Activated T-cell treated with anti-CD3 and anti-CD28 coated beads for 48 hours (primary cell): Measurements from ENCODE around the gene DGKZ.

Experiments
- DNase-seq: peaks from one replicate; pipeline ENCODE4 v3.0.0-alpha.2; 2020; ENCODE audit warnings: low read depth

The DGKZ gene

DNA sequence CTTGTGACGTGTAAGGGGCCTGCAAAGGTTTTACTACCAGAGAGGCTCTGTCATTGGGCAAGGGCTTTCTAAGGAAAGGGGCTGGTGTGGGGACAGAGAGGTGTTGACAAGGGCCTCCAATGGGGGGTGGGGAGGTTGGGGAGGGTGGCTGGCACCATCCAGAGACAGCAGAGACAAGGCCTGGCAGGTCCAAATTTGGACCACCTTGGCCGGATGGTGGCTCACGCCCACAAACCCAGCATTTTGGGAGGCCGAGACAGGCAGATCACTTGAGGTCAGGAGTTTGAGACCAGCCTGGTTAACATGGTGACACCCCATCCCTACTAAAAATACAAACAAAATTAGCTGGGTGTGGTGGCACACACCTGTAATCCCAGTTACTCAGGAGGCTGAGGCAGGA, 46.5 kb downstream of the DGKZ start:
- DNase-seq: no peak

DNA sequence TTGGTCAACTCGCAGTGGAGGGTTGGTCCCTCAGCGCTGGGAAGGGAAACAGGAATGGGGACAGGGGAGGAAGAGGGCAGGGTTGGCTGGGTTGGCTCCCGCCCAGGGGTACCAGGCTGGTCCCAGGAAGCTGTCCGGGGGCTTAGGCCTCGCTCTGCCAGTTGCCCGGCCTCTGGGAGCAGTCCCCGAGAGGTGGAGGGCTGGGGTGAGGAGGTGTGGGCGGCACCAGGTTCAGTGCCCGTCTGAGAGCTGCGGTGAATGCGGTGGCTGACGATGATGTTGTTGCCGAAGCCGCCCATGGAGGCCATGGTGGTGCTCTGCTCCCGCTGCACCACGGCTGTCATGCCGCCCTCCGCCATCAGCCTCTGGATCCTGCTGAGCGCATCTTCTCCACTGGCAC, 50.3 kb downstream of the DGKZ start:
- no peak for DNase-seq

DNA sequence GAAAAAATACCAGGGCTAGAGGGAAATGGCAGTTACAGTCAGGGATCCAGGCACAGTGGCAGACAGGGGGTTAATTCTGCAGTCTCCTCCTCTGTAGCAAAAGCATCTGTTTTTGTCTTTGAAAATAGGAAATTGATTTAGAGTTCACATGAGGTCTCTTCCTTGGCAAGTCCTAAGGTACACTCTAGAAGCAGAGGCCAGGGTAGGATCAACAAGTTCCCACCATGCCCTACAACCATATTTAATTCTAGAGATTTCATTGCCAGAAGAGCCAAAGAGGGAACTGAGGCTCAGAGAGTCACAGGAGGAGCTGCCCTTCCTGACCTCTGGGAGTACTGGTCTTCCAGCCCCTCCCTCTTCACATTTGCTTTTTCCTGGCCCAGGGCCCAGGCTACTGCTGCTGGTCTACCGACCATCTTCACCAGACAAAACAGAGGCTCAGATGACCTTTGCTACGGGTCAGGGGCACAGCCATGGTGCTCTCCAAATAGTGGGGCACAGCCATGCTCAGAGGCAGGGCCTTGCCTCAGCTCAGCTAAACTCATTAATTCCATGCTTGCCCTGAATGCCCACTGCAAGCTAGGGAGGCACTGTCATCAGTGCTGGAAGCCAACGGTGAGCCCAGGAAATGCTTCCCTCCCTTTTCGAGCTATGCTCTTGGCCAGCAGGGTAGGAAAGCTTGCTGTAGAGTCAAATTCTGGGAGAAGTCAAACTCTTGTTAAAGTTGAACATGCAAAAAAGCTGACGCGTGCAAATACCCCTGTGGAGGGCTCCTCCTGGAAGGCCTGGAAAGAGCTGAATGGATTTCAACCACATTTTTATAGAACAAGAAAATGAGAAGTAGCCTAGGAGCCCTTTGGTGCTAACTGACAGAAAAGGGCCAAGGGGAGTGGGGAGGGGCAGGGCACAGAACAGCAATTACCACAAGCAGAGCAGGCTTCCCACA, 56.0 kb downstream of the DGKZ start:
- DNase-seq: no peak

DNA sequence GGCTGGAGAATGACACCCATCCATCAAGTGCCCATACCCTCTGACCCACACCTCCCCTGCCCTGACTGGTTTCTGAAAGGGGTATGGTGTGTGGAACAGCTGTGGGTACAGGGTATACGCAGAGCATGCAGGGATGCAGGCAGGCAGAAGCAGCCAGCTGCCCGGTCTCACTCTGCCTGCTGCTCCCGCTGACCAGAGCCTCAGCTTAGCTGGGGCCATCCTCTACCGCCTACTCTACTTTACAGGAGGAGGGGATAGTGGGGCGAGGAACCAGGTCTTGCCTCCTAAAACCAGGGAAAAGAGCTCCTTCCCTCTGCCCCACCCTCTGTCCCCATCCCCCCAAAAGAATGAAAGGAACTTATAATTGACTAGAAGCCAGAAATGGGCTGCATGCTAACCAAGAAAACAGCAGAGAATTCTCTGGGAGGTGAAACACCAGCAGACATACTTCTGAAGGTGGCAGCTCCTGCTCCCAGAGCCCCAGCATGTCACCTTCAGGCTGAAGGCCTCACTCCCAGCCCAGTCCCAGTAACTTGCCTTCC, 57.3 kb downstream of the DGKZ start:
- DNase-seq: no peak

DNA sequence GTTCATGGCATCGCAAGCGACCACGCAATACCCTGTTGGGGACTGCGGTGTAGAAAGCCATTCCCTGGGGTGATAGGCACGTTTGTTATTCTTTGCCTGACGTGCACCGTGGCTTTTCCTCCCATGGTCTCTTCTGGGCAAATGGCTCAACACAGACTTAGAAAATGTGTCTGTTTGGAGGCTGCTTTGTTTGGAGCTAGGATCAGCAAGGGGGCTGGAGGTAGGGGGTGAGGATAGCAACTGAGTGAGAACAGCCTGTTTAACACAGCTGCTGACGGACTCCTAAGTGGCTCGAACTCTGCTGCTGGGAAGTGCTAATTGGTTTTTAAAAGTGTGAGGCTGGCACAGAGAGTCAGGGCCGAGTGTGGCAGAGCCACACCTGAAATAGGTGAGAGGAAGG, 60.4 kb downstream of the DGKZ start:
- no peak for DNase-seq

DNA sequence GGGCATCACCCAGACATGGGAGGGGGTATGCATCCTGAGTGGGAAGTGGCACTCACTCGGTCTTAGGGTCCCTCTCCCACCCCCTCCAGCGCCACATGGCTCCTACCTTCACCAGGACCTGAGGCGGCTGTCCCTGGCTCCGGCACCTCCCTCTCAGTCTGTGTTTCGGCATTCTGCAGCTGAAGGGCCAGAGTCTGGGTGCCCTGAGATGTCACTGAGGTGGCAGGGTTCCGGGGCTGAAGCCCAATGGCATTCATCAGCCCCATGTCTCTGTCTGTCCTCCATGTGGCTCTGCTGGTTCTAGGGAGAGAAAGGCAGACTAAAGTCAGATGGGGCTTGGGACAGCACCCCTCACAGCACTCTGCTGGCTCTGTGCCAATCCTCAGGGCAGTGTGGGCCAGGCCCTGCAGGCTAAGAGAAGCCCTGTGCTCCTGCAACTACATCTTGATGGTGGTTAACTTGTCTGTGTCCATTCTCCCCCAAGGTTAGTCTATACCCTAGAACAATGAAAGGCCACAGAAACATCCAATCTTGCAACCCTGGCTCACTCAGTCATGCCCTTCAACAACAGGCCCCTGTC, 61.2 kb downstream of the DGKZ start:
- no peak for DNase-seq

DNA sequence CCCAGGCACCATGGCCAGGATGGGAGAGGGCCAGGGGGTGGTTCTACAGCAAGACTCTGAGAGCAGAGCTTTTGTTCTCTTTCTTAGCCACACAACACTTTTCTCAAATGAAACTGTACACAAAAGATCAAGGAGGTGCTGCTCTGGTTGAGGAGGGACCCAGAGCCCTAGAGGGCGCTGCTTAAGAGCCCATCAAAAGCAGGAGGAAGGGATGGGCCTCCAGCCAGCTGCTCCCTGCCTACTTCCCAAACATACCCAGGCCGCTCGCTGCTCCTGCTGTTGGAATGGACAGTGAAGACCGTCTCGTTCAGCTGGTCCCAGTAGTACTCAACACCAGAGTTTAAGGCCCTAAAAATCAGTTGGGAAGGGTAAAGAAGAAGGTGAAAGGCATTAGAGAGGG, 62.8 kb downstream of the DGKZ start:
- no peak for DNase-seq

DNA sequence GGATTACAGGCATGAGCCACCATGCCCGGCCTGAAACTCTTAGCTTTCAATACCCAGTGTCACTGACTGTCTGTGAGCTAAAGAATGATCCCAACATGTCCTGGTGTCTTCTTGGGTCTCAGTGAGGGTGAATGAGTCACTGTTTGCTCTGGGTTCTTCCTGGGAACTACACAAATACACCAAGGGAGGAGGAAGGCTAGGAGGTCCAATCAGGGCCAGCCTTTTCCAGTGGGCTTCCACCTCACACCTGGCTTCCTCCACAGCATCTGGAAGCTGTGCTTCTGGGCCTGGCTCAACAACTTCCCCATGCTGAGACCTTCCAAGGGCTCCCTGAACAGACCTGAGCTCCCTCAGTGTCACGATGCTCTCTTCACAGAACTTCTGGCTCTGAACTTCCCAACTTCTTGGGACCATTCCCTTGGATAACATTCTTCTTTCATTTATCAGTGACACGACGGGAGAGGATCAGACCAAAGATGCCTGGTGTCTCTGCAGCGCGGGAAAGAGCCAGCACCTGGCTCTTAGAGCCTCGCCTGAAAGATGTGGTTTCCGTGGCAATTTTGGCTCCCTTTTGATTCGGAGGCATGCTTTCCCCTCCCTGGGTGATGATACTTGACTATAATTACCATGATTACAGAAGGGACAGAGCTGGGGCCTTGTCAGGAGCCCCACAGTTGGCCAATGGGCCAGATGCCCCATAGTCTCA, 66.7 kb downstream of the DGKZ start:
- DNase-seq: no peak

DNA sequence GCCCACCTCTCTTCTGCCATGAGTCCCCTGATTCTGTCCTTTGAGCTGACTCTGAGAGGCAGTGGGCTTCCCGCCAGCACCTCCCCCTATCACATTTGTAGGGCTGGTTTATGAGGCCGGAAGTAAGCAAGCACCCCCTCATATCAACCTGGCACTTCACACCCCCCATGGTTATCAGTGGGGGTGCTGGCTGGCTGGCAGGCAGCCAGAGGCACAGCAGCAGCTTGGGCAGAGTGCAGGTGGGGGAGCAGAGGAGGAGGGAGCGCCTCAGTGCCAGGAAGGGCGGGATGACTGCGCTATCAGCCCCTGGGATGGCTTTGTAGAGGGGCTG, 67.2 kb downstream of the DGKZ start:
- no peak for DNase-seq

DNA sequence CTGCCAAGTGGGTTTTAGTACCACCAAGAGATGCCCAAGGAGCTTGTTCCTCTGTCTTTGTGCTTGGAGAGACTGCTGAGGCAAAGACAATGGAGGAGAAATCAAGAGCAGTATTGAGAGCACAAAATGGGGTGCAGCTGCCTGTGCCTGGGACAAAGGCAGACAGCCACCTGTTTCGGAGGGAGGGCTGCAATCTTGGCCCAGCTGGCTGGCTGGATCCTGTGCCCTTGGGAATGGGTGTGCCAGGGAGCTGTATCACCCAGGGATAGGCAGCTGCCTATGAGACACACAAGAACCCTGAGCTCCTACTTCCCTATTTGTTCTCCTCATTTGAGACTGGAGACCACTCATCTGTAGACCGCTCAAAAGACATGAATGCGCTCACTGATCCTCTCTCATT, 67.6 kb downstream of the DGKZ start:
- no peak for DNase-seq

DNA sequence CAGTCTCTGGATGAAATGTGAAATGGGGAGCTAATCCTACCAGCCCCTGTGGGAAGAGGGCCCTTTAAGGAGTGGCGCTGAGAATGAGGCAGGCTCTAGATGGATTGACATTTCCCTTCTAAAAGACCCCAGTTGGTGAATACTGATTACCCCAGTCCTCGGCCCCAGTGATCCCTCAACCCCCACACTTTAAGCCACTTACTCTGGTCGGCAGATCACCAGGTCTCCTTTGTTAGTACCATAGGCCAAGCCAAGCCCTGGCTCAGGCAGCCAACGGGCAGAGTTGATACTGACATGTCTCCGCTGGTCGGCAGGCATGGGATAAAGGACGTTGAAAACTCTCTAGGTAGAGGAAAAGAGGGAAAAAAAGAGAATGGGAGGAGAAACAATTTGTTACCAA, 70.4 kb downstream of the DGKZ start:
- DNase-seq: no peak

DNA sequence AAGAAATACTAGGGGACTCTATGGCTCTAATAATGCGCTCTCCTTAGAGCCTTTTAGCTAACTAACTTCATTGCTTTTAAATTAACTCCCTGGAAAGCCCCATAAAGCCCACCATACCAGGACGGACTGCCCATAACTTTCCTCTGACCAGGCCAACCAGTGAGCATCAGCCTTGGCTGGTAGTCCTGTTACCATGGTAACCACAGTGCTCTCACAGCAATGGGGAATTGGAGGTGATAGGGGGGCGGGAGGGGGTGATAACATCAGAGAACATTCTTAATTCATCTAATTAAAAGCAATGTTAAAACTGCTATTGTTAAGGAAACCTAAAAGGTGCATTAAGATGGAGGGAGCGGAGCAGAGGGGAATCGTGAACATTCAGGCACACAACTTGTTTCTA, 71.5 kb downstream of the DGKZ start:
- DNase-seq: no peak

DNA sequence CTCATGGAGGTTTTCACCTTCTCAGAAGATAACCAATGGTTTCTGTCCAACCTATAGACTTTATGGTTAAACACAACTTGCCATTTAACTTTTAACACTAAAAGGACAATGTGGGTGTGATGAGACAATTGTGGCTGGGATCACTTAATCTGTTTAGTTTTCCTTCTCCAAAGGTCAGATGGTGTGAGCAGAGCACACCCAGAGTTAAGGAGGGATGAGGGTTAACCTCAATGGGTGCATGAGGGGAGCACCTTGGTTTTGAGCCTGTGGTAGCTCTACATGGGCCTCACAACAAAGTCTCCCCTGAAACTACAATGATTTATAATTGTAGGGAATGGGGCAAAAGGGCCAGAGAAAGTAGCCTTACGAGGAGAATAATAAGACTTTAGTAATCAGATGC, 73.2 kb downstream of the DGKZ start:
- no peak for DNase-seq

DNA sequence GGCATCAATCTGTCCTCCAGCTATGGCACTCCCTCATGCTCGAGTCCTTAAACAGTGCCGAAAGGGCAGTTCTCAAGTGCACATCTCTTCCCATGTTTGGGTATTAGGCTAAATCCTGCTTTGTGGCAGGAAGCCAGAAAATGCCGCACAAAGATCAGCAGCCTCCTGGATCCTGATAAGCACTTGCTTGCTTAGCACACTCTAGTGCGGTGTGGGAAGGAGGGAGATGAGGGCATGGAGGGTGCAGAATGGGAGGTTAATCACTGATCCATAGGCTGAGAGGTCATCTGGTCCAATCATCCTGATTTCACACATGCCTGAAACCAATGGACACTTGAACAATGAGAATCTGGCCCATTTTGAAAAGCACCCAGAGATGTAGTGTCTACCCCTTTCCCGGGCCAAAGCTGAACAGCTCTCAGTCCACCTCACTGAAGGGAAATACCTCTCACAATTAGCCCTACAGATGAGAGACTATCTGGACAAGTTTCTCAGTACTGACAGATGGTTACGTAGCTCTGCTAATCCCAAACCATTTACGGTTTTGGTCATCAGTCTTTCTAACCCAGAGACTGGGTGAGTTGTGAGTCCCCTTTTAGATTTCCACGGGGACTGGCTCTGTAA, 74.1 kb downstream of the DGKZ start:
- DNase-seq: no peak

DNA sequence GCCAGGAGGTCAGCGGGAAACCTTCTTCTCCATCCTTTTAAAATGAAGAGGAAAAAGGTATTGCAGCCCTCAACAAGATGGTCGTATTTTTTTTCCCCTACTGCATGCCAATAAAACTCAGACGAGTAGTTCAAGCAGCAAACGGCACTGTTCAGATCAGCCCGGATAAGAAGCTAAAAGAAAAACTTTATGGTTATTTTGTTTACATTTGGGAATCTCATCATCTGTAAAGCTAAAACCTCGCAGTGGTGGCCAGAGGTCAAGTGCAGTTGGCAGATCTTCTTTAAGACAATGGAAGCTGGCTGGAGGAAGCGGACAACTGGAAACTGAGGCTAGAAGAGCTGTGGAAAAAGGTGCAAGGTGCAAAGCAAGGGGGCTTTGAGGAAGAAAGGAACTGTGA, 75.3 kb downstream of the DGKZ start:
- no peak for DNase-seq

DNA sequence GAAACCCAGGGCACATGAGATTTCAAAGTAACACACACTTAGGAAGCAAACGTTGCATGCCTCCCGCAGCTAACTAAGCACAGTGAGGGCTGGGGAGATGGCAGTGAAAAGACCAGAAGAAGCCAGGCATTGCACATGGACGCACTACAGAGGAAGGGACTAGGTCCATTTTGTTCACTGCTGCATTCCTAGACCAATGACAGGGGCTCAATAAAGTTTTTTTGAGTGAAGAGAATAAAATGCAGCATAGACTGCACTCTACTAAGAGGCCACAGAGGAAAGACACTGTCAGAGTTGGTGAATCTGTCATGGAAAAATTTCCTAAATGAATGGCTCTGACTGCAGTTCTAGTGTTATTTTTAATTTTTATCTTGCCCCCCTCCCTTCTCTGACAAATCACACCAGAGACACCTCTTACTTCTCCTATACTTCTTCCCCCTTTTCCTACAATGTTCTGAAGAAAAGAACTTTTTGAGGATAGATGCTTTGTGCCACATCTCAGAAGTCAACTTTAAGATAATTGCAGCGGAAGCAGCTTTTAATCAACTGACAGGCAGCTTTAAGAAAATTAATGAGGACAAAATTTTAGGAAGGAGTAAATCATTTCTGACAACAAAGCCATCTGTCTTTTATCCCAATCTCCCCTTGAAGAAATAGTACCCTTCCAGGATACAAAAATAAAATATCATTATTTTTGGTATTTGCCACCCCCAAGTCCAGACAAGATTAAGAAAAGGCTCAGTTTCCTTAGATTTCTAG, 79.1 kb downstream of the DGKZ start:
- DNase-seq: no peak

DNA sequence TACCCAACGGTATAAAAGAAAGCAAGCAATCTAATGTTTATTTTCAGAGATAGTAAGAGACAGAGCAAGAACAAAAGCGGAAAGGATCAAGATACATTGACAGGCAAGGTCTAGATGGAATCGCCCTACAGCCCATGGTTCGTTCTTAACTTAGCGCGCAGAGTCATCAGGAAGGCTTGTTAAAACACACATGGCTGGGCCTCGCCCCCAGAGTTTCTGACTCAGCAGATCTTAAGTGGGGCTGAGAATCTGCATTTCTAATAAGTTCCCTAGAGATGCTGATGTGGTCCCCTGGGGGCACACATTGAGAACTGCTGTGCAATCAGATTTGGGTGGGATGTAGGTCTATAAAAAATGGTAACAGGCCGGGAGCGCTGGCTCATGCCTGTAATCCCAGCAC, 80.1 kb downstream of the DGKZ start:
- no peak for DNase-seq

DNA sequence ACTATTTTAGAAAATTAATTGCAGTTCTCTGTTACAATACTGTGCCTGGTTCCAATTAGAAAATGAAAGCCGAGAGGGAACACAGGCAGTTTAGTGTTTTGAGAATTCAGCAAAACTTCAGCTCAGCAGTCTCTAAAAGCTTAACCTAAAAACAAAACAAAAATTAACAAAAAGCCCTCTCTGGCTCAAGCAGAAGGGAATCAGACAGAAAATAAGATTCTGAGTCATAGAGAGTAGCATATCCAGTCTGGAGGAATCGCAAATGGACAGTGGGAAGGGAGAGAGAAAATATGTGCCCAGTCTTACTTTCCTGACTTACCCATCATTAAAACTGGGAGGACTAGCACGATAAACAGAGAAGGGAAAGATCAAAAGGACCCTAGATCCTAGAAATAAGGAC, 82.5 kb downstream of the DGKZ start:
- DNase-seq: no peak
